ENCODE results near the gene PKP2. TPM values are rescaled to one million over a fixed set of nuclear protein-coding genes. Genes with fewer than 3 reads are reported as not detected.

PKP2 gene
- total RNA-seq, 2 experiments from 2014 or later: not detected

DNA sequence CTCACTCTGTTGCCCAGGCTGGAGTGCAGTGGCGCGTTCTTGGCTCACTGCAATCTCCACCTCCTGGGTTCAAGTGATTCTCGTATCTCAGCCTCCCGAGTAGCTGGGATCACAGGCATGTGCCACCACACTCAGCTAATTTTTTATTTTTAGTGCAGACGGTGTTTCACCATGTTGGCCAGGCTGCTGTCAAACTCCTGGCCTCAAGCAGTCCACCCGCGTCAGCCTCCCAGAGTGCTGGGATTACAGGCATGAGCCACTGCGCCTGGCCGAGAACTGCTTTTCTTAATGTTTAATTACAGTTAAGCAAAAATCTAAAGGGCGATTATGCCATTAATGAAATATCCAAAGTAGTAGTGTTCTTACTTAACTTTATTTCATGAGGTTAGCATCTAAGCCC, 154.4 kb downstream of the PKP2 start:
- H3K4me3 ChIP-seq (ENCODE audit: low read depth, low read length, poor library complexity, severe bottlenecking): no peak overlapping the region
- ChIA-PET CTCF (ENCODE audit: unreplicated experiment) (interaction anchor here (1.0 kb wide), 1 partner anchor 14 kb away, joined by 3 read pairs; the partner anchor contains the start of gene YARS2), POLR2A (interaction anchor here (0.6 to 1.2 kb wide), 2 partner anchors 35 to 236 kb away, joined by 3 to 6 read pairs; no protein-coding TSS in a partner anchor)

More for the DNA sequence above, 154.4 kb downstream of the PKP2 start:
- H3K9me2 ChIP-seq (ENCODE audit: insufficient read depth, low read length): no peaks in the 10 kb centered on the region
- intact Hi-C loops (cut with micrococcal nuclease; ENCODE audit: unreplicated experiment): no loop called here
- H2AFZ ChIP-seq (ENCODE audit: low read length): no peak overlapping the region
- peaks cover 98% of the 10 kb centered on the region for H3K36me3 ChIP-seq (ENCODE audit: insufficient read depth, low read length)
- no TSS peak for BruUV-seq (replicated peaks)
- 0 out of 2 replicates have a peak, but pooled peaks cover 9% of the 10 kb centered on the region for H3K79me2 ChIP-seq (ENCODE audit: insufficient read depth, low read depth, low read length)
- DNase-seq (ENCODE audit: low spot score): no peak
- no peak for TF ChIP-seq CTCF (conservative IDR thresholded peaks at IDR 0.05; ENCODE audit: low read length)
- H4K20me1 ChIP-seq (ENCODE audit: insufficient read depth, low read length): no peaks in the 10 kb centered on the region
- H3K4me1 ChIP-seq (ENCODE audit: insufficient read depth, low read length, poor library complexity, severe bottlenecking): no peaks in the 10 kb centered on the region
- no peaks in the 10 kb centered on the region for H3K9me3 ChIP-seq (ENCODE audit: low read length)
- no peak overlapping the region for H3K4me2 ChIP-seq (ENCODE audit: low read length)
- no peak overlapping the region for H3K27ac ChIP-seq (ENCODE audit: low read depth, low read length, poor library complexity, severe bottlenecking)

Other genes starting within 250 kb of the PKP2 start
- gene DNM1L, start 217.5 kb downstream of the PKP2 start, total RNA-seq (2014; rRNA removed; shearing (Covaris generic)): 61.1 and 64.1 TPM in 2 replicates
- 97.8 and 102 TPM in 2 replicates for gene DNM1L, start 217.5 kb downstream of the PKP2 start, total RNA-seq (2022)
- 39.0 and 42.8 TPM in 2 replicates for gene YARS2, start 140.9 kb downstream of the PKP2 start, total RNA-seq (2014; rRNA removed; shearing (Covaris generic))
- gene YARS2, start 140.9 kb downstream of the PKP2 start, total RNA-seq (2022): 30.2 and 31.5 TPM in 2 replicates

Measured in OCI-LY7 (cell line).